SHP77 (cell line): ENCODE results near the gene AMD1.
"Not testable (repeated sequence)": the region's sequence is repeated elsewhere in the genome, so short reads cannot be mapped to it uniquely, and the experiment has no call there.

Source experiments
- DNase-seq, 2 experiments: peaks; one replicate each; lab custom pipeline; 2025; lab: John Stamatoyannopoulos, UW

The AMD1 gene

DNA sequence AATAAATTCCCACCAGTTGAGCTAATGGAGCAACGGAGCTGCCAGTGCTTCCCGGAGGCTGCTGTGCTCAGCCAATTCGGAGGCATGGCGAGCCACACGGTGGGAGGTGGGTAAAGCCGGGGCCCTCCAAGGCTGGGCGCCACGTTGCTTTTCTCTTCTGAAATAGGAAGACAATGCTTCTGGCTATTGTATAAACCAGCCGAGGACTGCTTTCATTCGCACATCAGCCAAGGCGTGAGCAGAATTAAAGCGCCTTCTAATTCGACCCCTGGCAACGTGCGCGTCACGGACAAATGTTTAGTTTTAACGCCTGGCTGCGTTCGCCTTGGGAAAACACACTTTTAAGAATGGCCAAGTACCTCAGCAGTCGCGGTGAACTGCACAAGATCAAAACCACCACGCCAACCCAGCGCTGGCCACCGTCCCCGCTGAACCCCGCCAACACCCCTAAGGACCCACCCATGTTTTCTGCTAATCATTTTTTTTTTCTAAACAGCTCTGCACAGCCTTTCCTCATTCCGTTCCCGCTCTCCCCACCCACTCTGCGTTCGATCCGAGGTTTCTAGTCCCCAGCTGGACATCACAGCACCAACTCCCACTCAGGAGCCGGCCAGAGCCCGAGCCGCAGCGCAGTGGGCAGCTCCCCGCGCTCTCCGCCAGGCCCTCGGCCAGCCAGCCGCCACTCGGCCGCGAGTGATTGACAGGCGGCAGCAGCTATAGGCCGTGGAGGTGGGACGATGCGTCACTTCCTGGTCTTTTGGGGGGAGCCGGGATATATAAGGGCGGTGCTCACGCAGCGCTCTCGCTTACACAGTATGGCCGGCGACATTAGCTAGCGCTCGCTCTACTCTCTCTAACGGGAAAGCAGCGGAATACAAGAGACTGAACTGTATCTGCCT, at the start of gene AMD1:
AMD1 (plus strand) TSS at position 805 of the 899 bp plus-strand sequence. CDS start 321 bp downstream, outside the sequence.
- DNase-seq, result peak; percentile 93 to 97

DNA sequence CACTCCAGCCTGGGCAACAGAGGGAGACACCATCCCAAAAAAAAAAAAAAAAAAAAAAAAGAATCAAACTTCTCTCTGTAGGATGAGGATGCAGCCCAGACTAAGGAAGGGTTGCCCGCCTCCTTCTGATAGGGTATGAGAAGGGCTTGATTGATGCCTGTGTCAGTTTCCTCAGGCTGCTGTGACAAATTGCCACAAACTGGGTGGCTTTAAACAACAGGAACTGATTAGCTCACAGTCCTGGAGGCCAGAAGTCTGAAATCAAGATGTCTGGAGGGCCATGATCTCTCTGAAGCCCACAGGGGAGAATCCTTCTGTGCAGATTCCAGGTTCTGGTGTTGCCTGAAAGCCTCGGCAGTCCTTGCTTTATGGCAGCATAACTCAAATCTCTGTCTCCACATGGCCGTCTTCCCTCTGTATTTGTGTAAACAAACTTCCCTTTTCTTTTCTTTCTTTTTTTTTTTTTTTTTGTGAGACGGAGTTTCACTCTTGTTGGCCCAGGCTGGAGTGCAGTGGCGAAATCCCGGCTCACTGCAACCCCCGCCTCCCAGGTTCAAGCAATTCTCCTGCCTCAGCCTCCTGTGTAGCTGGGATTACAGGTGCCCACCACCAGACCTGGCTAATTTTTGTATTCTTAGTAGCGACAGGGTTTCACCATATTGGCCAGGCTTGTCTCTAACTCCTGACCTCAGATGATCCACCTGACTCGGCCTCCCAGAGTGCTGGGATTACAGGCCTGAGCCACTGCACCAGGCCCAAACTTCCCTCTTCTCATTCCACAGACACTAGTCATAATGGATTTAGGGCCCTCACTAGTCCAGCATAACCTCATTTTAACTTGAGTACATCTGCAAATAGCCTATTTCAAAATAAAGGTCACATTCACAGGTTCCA, 48.1 kb upstream of the AMD1 start:
- DNase-seq, result no peak

DNA sequence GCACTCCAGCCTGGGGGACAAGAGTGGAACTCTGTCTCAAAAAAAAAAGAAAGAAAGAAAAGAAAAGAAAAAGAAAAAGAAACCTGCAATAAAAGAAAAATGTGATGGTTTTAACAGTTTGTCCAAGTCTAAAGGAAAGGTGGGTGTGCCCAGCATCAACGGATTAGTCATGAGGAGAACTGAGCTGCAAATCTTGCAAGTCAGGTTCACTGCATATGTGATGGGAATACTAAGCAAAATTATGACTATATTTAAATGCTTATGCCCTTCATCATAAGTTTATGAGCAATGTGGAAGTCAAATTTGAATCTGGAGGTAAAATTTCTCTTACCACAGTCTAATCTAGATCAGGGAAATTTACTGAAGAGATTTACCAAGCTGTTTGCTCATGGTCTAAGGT, 46.2 kb upstream of the AMD1 start:
- no peak for DNase-seq

GRCh38 chr6:110831405-110831804, 43.2 kb upstream of the AMD1 start:
- no peak for DNase-seq

GRCh38 chr6:110833831-110834230, 40.8 kb upstream of the AMD1 start:
- no peak for DNase-seq

DNA sequence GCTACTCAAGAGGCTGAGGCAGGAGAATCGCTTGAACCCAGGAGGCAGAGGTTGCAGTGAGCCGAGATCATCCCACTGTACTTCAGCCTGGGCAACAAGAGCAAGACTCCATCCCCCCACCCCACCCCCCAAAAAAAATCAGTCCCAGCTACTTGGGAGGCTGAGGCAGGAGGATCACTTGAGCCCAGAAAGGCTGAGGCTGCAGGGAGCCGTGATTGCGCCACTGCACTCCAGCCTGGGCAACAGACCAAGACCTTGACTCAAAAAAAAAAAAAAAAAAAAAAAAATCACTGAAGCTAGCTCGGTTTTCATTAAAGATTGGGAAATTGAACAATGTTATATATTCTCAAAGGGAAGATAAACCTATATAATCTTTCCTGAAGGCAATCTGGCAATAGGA, 38.8 kb upstream of the AMD1 start:
- not testable (repeated sequence) for DNase-seq

DNA sequence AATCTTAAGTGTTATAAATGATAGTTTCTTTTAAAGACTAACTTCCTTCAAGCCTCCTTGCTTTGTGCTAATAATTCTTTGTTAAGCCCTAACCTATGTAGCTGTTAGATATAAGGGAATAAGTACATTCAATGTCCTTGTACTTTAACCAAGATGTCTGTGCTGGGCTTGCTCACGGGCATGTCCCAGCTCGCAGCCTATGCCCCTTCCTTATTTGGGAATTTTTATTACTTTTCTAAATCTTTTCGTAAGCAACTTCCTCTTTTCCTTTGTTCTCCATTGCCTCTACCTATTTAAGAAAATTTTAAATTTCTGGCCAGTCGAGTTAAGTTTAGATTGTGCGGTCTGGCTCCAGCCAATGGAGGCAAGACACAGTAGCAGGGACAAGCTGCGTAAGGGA, 33.3 kb upstream of the AMD1 start:
- DNase-seq, result no peak

DNA sequence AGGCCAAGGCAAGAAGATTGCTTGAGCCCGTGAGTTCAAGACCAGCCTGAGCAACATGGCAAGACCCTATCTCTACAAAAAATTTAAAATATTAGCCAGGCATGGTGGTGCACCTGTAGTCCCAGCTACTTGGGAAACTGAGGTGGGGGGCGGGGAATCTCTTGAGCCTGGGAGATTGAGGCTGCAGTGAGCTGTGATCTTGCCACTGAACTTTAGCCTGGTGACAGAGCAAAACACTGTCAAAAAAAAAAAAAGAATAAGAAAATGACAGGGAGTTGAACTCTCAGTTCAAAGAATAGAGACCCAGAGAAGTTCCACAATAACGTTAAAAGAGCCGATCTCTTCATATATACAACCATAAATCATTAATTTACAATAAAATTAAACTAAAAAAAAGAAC, 24.8 kb upstream of the AMD1 start:
- no peak for DNase-seq

- DNase-seq, result no peak
These were observed 21.8 kb upstream of the AMD1 start for GRCh38 chr6:110852773-110853172.

DNA sequence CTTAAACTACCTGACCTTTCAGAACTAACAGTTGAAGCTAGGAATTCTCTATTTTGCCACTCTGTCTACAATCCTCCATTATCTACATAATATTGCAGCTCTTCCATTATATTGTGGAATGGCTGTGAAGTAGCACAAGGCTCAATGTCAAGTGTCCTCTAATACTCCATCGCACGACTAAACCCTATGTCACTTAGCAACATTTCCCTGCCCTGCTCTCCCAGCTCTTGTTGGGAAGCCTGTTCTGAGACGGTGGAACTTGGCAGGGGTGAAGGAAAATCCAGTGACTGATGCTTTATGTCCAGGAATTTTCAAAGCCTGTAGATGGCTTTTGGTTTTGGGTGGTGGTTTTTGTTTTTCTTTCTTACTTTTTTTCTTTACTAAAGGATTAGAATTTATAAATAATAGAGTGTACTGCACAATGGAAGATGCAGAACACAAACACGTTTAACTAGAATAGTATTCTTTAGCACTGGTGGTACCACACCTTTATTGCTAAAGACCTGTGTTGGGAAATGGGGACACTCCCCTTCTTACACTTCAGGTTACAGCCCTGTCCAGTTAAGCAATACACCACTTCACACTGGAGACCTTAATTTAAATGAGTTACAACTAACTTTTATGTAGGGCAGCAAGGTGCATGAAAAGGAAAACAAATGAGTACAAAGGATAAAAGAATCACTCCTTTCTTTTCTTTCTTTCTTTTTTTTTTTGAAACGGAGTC, 20.7 kb upstream of the AMD1 start:
- DNase-seq, result no peak

GRCh38 chr6:110856296-110856695, 18.3 kb upstream of the AMD1 start:
- no peak for DNase-seq

DNA sequence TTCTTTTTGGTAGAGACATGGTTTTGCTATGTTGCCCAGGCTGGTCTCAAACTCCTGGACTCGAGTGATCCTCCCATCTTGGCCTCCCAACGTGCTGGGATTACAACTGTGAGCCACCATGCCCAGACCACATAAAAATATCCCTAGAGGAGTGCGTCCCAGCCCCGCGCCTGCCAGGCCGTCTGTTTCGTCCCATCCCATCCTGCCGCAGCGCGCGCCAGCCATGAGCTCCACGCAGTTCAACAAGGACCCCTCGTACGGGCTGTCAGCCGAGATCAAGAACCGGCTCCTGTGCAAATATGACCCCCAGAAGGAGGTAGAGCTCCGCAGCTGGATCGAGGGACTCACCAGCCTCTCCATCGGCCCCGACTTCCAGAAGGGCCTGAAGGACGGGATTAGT, 16.6 kb upstream of the AMD1 start:
- DNase-seq, result no peak

DNA sequence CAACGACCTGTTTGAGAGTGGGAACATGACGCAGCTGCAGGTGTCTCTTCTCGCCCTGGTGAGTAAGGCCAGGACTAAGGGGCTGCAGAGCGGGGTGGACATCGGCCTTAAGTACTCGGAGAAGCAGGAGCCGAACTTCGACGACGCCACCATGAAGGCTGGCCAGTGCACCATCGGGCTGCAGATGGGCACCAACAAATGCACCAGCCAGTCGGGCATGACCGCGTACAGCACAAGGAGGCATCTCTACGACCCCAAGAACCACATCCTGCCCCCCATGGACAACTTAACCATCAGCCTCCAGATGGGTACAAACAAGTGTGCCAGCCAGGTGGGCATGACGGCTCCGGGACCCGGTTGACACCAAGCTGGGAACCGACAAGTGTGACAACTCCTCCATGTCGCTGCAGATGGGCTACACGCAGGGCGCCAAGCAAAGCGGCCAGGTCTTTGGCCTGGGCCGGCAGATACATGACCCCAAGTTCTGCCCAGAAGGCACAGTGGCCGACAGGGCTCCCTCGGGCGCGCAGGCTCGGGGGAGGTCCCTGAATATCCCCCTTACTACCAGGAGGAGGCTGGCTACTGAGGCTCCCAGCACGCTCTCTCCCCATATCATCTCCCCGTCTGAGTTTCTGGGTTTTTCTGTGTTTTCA, 15.9 kb upstream of the AMD1 start:
- no peak for DNase-seq

DNA sequence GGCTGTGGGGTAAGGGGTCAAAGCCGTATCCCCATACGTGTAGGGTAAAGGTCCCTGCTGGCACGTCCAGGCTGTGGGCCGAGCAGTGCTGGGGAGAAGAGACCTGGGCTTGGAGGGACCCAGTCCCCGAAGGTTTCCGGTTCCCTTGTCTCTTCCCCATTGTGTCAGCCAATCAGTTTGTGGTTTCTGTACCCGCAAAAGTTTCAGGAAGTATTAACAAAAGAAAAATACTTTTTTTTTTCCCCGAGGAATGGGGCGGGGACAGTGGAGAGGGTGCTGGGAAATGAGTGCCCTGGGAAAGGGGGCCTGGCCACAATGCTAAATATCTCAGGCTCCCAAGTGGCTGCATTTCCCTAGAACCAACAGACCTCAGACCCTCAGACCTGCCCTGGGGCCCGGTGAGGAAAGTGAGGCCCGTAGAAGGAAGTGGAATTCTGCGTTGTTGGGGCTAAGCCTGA, 15.2 kb upstream of the AMD1 start:
- DNase-seq, result no peak

DNA sequence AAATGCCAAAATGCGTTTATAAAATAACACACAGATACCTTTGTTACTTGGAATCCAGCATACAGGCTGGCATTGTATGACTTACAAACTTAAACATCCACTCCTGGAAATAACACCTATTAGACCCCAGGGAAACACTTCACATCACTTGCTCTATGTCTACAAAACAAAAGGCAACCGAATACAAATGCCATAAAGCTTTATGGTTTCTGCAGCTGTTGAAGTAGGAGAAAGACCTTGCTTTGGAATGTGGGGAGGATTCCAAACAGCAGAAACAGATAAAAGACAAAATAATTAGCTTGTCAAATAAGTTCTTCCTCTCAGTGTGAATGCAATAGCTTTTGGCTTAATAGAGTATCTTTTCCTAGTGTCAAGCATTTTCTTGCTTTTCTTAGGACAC, 9.8 kb upstream of the AMD1 start:
- DNase-seq, result no peak

- DNase-seq, result peak in 1 of 2 experiments; percentile 31
These were observed 429 bp downstream of the AMD1 start for GRCh38 chr6:110874880-110875547.

GRCh38 chr6:110875548-110876169, 1.1 kb downstream of the AMD1 start:
- DNase-seq, result peak in 1 of 2 experiments; percentile 31

- peak; percentile 81 to 88 for DNase-seq
These were observed 1.7 kb downstream of the AMD1 start for GRCh38 chr6:110876170-110876773.

DNA sequence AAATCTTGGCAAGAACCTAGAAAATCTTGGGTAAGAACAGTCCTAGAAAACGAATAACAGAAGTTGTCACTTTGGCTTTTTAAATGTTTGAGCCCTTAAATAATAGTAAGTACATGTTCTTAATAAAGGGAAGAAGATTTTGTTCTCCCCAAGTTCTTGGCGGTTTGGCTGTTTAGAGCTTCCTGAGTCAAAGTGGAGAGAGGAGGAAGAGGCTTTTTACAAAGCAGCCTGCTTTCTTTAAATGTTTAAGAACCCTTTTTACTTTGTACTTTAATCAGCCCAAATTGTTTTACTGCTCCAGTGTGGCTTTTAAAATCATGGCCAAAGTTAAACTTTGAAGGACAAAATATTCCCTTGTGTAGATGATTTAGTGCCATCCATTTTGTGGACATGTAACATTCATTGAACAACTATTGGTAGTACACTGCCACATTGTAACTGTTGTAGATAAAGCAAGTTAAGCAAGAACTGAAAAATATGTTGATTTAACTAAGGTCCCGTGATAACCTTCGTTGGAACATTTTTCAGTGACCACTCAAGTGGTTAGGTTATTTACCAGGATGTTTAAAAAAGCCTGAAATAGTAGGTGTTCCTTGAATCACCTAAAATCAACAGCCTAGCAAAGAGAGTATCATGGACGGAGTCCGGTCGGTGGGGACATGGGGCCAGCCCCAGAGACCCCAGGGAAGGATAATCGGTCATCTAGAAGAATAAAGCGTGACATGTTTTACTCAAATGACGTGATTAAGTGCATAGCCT, 2.4 kb downstream of the AMD1 start:
- DNase-seq, result no peak
